IMR-90 (cell line): ENCODE results near the gene CCNDBP1. TPM values are rescaled to one million over a fixed set of nuclear protein-coding genes. Genes with fewer than 3 reads are reported as not detected.

ENCODE experiments used
- ATAC-seq: fragments of 200-7000 bp; cut with Tn5 transposase; 2 replicates; pipeline ENCODE4 v1.9.1; 2020; ENCODE audit warnings: low read depth, mild to moderate bottlenecking, moderate library complexity
- BruUV-seq: library from RNA; stranded (reverse); fragments of 400-500 nt; replicated peaks from 2 replicates; lab custom pipeline; 2021; lab: Mats Ljungman, UMichigan
- CTCF ChIA-PET: fragments of 300-600 bp; formaldehyde crosslinking; extraction: SDS; loops from one replicate; lab custom pipeline; 2021; ENCODE audit warnings: antibody characterized with exemption; lab: Yijun Ruan, JAX
- POLR2A ChIA-PET: fragments of 300-600 bp; sonication (Branson Sonifier 250); formaldehyde crosslinking; loops from one replicate; lab custom pipeline; 2022; ENCODE audit warnings: antibody characterized with exemption; ENCODE audit not compliant: unreplicated experiment; lab: Charles Lee
- DNase-seq: peaks from one replicate; pipeline ENCODE4 v3.0.0; 2013
- H2AFZ ChIP-seq: replicated peaks from 2 replicates; pipeline ENCODE3; 2013; ENCODE audit warnings: low read length, mild to moderate bottlenecking; ENCODE audit not compliant: poor library complexity
- H2AK5ac ChIP-seq: 2 replicates; pipeline ENCODE4 v1.6.1; 2013; ENCODE audit warnings: low read depth, low read length, inconsistent platforms
- H2AK9ac ChIP-seq: replicated peaks from 2 replicates; pipeline ENCODE3; 2013; ENCODE audit warnings: mild to moderate bottlenecking, low read depth, low read length, moderate library complexity; ENCODE audit not compliant: poor library complexity
- H2BK120ac ChIP-seq: 2 replicates; pipeline ENCODE4 v1.6.1; 2013; ENCODE audit warnings: low read depth, low read length, inconsistent platforms
- H2BK15ac ChIP-seq: 3 replicates; pipeline ENCODE4 v1.6.1; 2013; ENCODE audit warnings: low read depth, low read length, inconsistent platforms
- H2BK20ac ChIP-seq: 2 replicates; pipeline ENCODE4 v1.6.1; 2013; ENCODE audit warnings: low read depth, mild to moderate bottlenecking, inconsistent platforms, low read length, moderate library complexity
- H2BK5ac ChIP-seq: 2 replicates; pipeline ENCODE4 v1.6.1; 2013; ENCODE audit warnings: mild to moderate bottlenecking, low read depth, low read length, inconsistent platforms; ENCODE audit not compliant: poor library complexity, severe bottlenecking
- H3K14ac ChIP-seq: replicated peaks from 2 replicates; pipeline ENCODE4 v1.6.1; 2013; ENCODE audit warnings: low read depth, low read length, inconsistent platforms
- H3K18ac ChIP-seq: 2 replicates; pipeline ENCODE4 v1.6.1; 2013; ENCODE audit warnings: low read depth, low read length, control low read depth
- H3K23ac ChIP-seq: 2 replicates; pipeline ENCODE4 v1.6.1; 2013; ENCODE audit warnings: low read depth, low read length, inconsistent platforms
- H3K27ac ChIP-seq: 2 replicates; pipeline ENCODE4 v1.5.1; 2013; ENCODE audit warnings: mild to moderate bottlenecking, control low read depth, low read length; ENCODE audit not compliant: insufficient read depth
- H3K27me3 ChIP-seq: 2 replicates; pipeline ENCODE4 v1.6.1; 2013; ENCODE audit warnings: low read length; ENCODE audit not compliant: control insufficient read depth, insufficient read depth
- H3K36me3 ChIP-seq: 2 replicates; pipeline ENCODE4 v1.6.1; 2013; ENCODE audit warnings: low read length, mixed read lengths; ENCODE audit not compliant: control insufficient read depth, insufficient read depth
- H3K4ac ChIP-seq: 2 replicates; pipeline ENCODE4 v1.6.1; 2013; ENCODE audit warnings: low read depth, low read length, inconsistent platforms
- H3K4me1 ChIP-seq: 2 replicates; pipeline ENCODE4 v1.6.1; 2013; ENCODE audit warnings: low read length, mixed read lengths; ENCODE audit not compliant: control insufficient read depth, insufficient read depth
- H3K4me2 ChIP-seq: 2 replicates; pipeline ENCODE4 v1.6.1; 2013; ENCODE audit warnings: low read depth, mild to moderate bottlenecking, control low read depth, low read length, moderate library complexity
- H3K4me3 ChIP-seq: 2 replicates; pipeline ENCODE4 v1.5.1; 2013; ENCODE audit warnings: low read depth, mild to moderate bottlenecking, control low read depth, low read length, moderate library complexity; ENCODE audit not compliant: insufficient read depth
- H3K56ac ChIP-seq: 2 replicates; pipeline ENCODE4 v1.6.1; 2013; ENCODE audit warnings: low read length, inconsistent platforms; ENCODE audit not compliant: insufficient read depth; ENCODE audit errors: extremely low read depth
- H3K79me1 ChIP-seq, 2 experiments: 2 replicates each; pipeline ENCODE4 v1.6.1; 2013; ENCODE audit warnings: low read length in 2 of 2, inconsistent platforms in 1 of 2, low read depth in 1 of 2
- H3K9ac ChIP-seq: 2 replicates; pipeline ENCODE4 v1.6.1; 2013; ENCODE audit warnings: low read depth, low read length, control low read depth
- H3K9me1 ChIP-seq: 2 replicates; pipeline ENCODE4 v1.6.1; 2013; ENCODE audit warnings: low read length, inconsistent platforms; ENCODE audit not compliant: insufficient read depth
- H3K9me3 ChIP-seq: 2 replicates; pipeline ENCODE4 v1.6.1; 2013; ENCODE audit warnings: low read length; ENCODE audit not compliant: control insufficient read depth, insufficient read depth
- H4K20me1 ChIP-seq: 2 replicates; pipeline ENCODE4 v1.6.1; 2013; ENCODE audit warnings: low read length, inconsistent platforms; ENCODE audit not compliant: insufficient read depth
- H4K5ac ChIP-seq: 2 replicates; pipeline ENCODE4 v1.6.1; 2013; ENCODE audit warnings: mild to moderate bottlenecking, low read depth, low read length, control low read depth
- H4K8ac ChIP-seq, 2 experiments: 2 replicates each; pipeline ENCODE4 v1.6.1; 2013; ENCODE audit warnings: low read depth in 2 of 2, low read length in 2 of 2, control low read depth in 1 of 2, inconsistent platforms in 1 of 2
- H4K91ac ChIP-seq: 2 replicates; pipeline ENCODE4 v1.6.1; 2013; ENCODE audit warnings: low read depth, low read length, inconsistent platforms; ENCODE audit not compliant: insufficient read depth
- BHLHE40 ChIP-seq: fragments of 150-350 bp; IDR thresholded peaks from 2 replicates; pipeline ENCODE4 v1.6.1; 2016; ENCODE audit warnings: mild to moderate bottlenecking, low read depth, low read length
- CEBPB ChIP-seq: IDR thresholded peaks from 2 replicates; pipeline ENCODE4 v1.6.1; 2012; ENCODE audit warnings: low read depth, low read length, improper control_type of control experiment
- CHD1 ChIP-seq: IDR thresholded peaks from 2 replicates; pipeline ENCODE4 v1.6.1; 2012; ENCODE audit warnings: low read depth, low read length, improper control_type of control experiment
- CTCF ChIP-seq: conservative IDR thresholded peaks from 2 replicates; pipeline ENCODE4 v1.5.1; 2012; ENCODE audit warnings: mild to moderate bottlenecking, low read depth, low read length, improper control_type of control experiment
- FOS ChIP-seq: fragments of 150-350 bp; IDR thresholded peaks from 2 replicates; pipeline ENCODE4 v1.6.1; 2016; ENCODE audit warnings: low read depth, low read length
- MAFK ChIP-seq: IDR thresholded peaks from 2 replicates; pipeline ENCODE4 v1.6.1; 2012; ENCODE audit warnings: low read depth, low read length, improper control_type of control experiment
- MAZ ChIP-seq: IDR thresholded peaks from 2 replicates; pipeline ENCODE4 v1.6.1; 2012; ENCODE audit warnings: low read depth, mild to moderate bottlenecking, low read length, improper control_type of control experiment, moderate library complexity, borderline replicate concordance
- MXI1 ChIP-seq: IDR thresholded peaks from 2 replicates; pipeline ENCODE4 v1.6.1; 2012; ENCODE audit warnings: low read depth, mild to moderate bottlenecking, low read length, moderate library complexity, borderline replicate concordance
- NFE2L2 ChIP-seq: fragments of 150-350 bp; IDR thresholded peaks from 2 replicates; pipeline ENCODE4 v1.6.1; 2016; ENCODE audit warnings: low read depth, mild to moderate bottlenecking, low read length
- POLR2A ChIP-seq: IDR thresholded peaks from 2 replicates; pipeline ENCODE4 v1.6.1; 2012; ENCODE audit warnings: mild to moderate bottlenecking, low read depth, low read length
- RAD21 ChIP-seq: IDR thresholded peaks from 2 replicates; pipeline ENCODE4 v1.6.1; 2012; ENCODE audit warnings: low read length, improper control_type of control experiment
- RFX5 ChIP-seq: IDR thresholded peaks from 2 replicates; pipeline ENCODE4 v1.8.0; 2012; ENCODE audit warnings: low read depth, mild to moderate bottlenecking, low read length, moderate library complexity
- SMC3 ChIP-seq: fragments of 150-350 bp; IDR thresholded peaks from 2 replicates; pipeline ENCODE4 v1.6.1; 2016; ENCODE audit warnings: low read depth, mild to moderate bottlenecking, antibody characterized with exemption, low read length, moderate library complexity
- whole genome bisulfite sequencing, 2 experiments: methylation state at CpG; one replicate each; pipeline versions ENCODE4 v1.1.5 to v1.1.7; 2013; ENCODE audit warnings: missing lambda C conversion rate in 2 of 2; ENCODE audit not compliant: insufficient read length in 1 of 2; ENCODE audit errors: extremely low coverage in 2 of 2; 5-methylcytosine and 5-hydroxymethylcytosine counted together
- dilution Hi-C: fragments of 300-500 bp; cut with HindIII; formaldehyde crosslinking; loops from one replicate; pipeline ENCODE4 v1.14.3; 2018; ENCODE audit warnings: low sequenced_read_pairs; ENCODE audit not compliant: unreplicated experiment
- in situ Hi-C: fragments of 300-500 bp; cut with MboI; formaldehyde crosslinking; loops from 3 replicates; pipeline ENCODE4 v1.14.3; 2019; ENCODE audit warnings: low sequenced_read_pairs, inconsistent platforms, mixed read lengths
- intact Hi-C: fragments of 100-400 bp; cut with micrococcal nuclease; formaldehyde crosslinking; loops from 2 replicates; pipeline ENCODE4 v1.10.0; 2022
- polyA plus RNA-seq, 3 experiments: library from polyadenylated mRNA; depleted of rRNA; stranded (reverse); fragments of >200 nt; gene quantifications; 2 replicates each; pipeline ENCODE4 v1.2.3, GENCODE V29; 2012; ENCODE audit warnings: low replicate concordance in 1 of 3
- total RNA-seq: library from RNA; depleted of rRNA; stranded (reverse); fragments of >200 nt; gene quantifications from 2 replicates; pipeline ENCODE4 v1.2.3, GENCODE V29; 2012
- TF ChIP-seq, protein P1 (sequence below): fragments of 150-350 bp; IDR thresholded peaks from 2 replicates; pipeline ENCODE4 v1.6.1; 2016; ENCODE audit warnings: low read depth, mild to moderate bottlenecking, low read length, moderate library complexity, borderline replicate concordance
- TF ChIP-seq, protein P2 (sequence below): fragments of 150-350 bp; IDR thresholded peaks from 2 replicates; pipeline ENCODE4 v1.6.1; 2017; ENCODE audit warnings: mild to moderate bottlenecking, antibody characterized with exemption, low read length, low read depth

CCNDBP1 gene
- total and polyA plus RNA-seq, 2 of the 4 experiments (the other 2 are of a cell fraction), result 34.9 to 40.3 TPM

GRCh38 chr15:43196760-43197548 lies 11.8 kb downstream of the CCNDBP1 start:
- ChIA-PET POLR2A (no interaction called here), CTCF (no interaction called here)
- peaks cover 19% of the 10 kb centered on the region for H3K36me3 ChIP-seq
- no peak overlapping the region for H2AK9ac ChIP-seq
- H4K5ac ChIP-seq, result no peak overlapping the region
- DNase-seq (no peak), ATAC-seq (no peak)
- peaks cover 5% of the 10 kb centered on the region for H3K4me1 ChIP-seq
- no peak overlapping the region for H2AFZ ChIP-seq
- no peak overlapping the region for H3K18ac ChIP-seq
- peaks cover 7% of the 10 kb centered on the region for H3K27me3 ChIP-seq
- H3K9me3 ChIP-seq, result peaks cover 2% of the 10 kb centered on the region; the same call in 1 of the 2 replicates
- H2AK5ac ChIP-seq, result no peak overlapping the region
- no peaks in the 10 kb centered on the region for H3K79me1 ChIP-seq
- H3K56ac ChIP-seq, result no peak overlapping the region
- no peaks in the 10 kb centered on the region for H3K9me1 ChIP-seq
- BruUV-seq, result no TSS peak
- no peak overlapping the region for H3K23ac ChIP-seq
- no peak overlapping the region for H3K27ac ChIP-seq
- H2BK5ac ChIP-seq, result no peak overlapping the region
- H2BK15ac ChIP-seq, result no peak overlapping the region
- H4K8ac ChIP-seq, result no peak overlapping the region
- no peak overlapping the region for H3K9ac ChIP-seq
- intact Hi-C loops, result no loop called here
- H4K91ac ChIP-seq, result no peak overlapping the region
- H4K20me1 ChIP-seq, result no peaks in the 10 kb centered on the region
- no peak overlapping the region for H2BK120ac ChIP-seq
- dilution Hi-C loops, result no loop called here
- no peak overlapping the region for H3K4me2 ChIP-seq
- in situ Hi-C loops, result no loop called here
- no peak overlapping the region for H3K4me3 ChIP-seq
- H3K14ac ChIP-seq, result no peak overlapping the region
- H2BK20ac ChIP-seq, result no peak overlapping the region
- 100% methylated on average over 2 of the region's 10 CpGs; no CpG with 5 or more reads in 1 of the 2 experiments for WGBS, 2 experiments
- no peak overlapping the region for H3K4ac ChIP-seq
- TF ChIP-seq MAFK, result no peak
- no peak for TF ChIP-seq BHLHE40
- TF ChIP-seq POLR2A, result no peak
- no peak for TF ChIP-seq SMC3
- no peak for TF ChIP-seq MAZ
- no peak for TF ChIP-seq NFE2L2
- TF ChIP-seq, protein P1, sequence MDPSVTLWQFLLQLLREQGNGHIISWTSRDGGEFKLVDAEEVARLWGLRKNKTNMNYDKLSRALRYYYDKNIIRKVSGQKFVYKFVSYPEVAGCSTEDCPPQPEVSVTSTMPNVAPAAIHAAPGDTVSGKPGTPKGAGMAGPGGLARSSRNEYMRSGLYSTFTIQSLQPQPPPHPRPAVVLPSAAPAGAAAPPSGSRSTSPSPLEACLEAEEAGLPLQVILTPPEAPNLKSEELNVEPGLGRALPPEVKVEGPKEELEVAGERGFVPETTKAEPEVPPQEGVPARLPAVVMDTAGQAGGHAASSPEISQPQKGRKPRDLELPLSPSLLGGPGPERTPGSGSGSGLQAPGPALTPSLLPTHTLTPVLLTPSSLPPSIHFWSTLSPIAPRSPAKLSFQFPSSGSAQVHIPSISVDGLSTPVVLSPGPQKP, result no peak
- TF ChIP-seq MXI1, result no peak
- TF ChIP-seq, protein P2, sequence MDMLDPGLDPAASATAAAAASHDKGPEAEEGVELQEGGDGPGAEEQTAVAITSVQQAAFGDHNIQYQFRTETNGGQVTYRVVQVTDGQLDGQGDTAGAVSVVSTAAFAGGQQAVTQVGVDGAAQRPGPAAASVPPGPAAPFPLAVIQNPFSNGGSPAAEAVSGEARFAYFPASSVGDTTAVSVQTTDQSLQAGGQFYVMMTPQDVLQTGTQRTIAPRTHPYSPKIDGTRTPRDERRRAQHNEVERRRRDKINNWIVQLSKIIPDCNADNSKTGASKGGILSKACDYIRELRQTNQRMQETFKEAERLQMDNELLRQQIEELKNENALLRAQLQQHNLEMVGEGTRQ, result no peak
- no peak for TF ChIP-seq CTCF
- TF ChIP-seq CEBPB, result no peak
- no peak for TF ChIP-seq FOS
- no peak for TF ChIP-seq RFX5
- TF ChIP-seq CHD1, result no peak
- no peak for TF ChIP-seq RAD21
